Astrocyte (in vitro differentiated cells and primary cell): ENCODE measurements around the gene FBXL16.

Experiments used
- EZH2 ChIP-seq: IDR thresholded peaks from 2 replicates; pipeline ENCODE4 v1.6.1; 2012; ENCODE audit warnings: mild to moderate bottlenecking, low read length, inconsistent platforms; ENCODE audit not compliant: insufficient read depth
- TF ChIP-seq, protein P1 (sequence below): IDR thresholded peaks from 2 replicates; pipeline ENCODE4 v1.5.1; 2011; ENCODE audit warnings: low read depth, mild to moderate bottlenecking, inconsistent platforms, low read length, moderate library complexity; ENCODE audit not compliant: insufficient read depth

- TF ChIP-seq, protein P1, sequence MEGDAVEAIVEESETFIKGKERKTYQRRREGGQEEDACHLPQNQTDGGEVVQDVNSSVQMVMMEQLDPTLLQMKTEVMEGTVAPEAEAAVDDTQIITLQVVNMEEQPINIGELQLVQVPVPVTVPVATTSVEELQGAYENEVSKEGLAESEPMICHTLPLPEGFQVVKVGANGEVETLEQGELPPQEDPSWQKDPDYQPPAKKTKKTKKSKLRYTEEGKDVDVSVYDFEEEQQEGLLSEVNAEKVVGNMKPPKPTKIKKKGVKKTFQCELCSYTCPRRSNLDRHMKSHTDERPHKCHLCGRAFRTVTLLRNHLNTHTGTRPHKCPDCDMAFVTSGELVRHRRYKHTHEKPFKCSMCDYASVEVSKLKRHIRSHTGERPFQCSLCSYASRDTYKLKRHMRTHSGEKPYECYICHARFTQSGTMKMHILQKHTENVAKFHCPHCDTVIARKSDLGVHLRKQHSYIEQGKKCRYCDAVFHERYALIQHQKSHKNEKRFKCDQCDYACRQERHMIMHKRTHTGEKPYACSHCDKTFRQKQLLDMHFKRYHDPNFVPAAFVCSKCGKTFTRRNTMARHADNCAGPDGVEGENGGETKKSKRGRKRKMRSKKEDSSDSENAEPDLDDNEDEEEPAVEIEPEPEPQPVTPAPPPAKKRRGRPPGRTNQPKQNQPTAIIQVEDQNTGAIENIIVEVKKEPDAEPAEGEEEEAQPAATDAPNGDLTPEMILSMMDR, result no peak
- TF ChIP-seq EZH2, result peak; percentile 6
Measured at GRCh38 chr16:694863-695354, 10.7 kb downstream of the FBXL16 start.
